HG02798 (cell line): ENCODE results near the gene HOXB2.

ENCODE experiments used
- ATAC-seq: cut with Tn5 transposase; IDR thresholded peaks from one replicate; pipeline ENCODE4 v1.9.1; 2021; ENCODE audit warnings: mild to moderate bottlenecking; ENCODE audit not compliant: unreplicated experiment, poor library complexity

The HOXB2 gene

GRCh38 chr17:48579760-48580554 lies 35.0 kb upstream of the HOXB2 start:
- ATAC-seq = no peak

GRCh38 chr17:48579471-48579759 lies 34.5 kb upstream of the HOXB2 start:
- ATAC-seq = no peak

GRCh38 chr17:48578616-48579470 lies 33.9 kb upstream of the HOXB2 start:
- peak; percentile 39 for ATAC-seq

GRCh38 chr17:48577946-48578615 lies 33.2 kb upstream of the HOXB2 start, which contains the start of gene HOXB4:
TSS of gene HOXB4 (minus strand) at chr17:48578350. CDS start at chr17:48578319, 31 bp downstream.
- peak; percentile 68 for ATAC-seq

- peak; percentile 4 for ATAC-seq
These were observed 32.5 kb upstream of the HOXB2 start for GRCh38 chr17:48577330-48577945.

GRCh38 chr17:48576479-48577309 lies 31.8 kb upstream of the HOXB2 start:
- no peak for ATAC-seq

- ATAC-seq = no peak
These were observed 31.0 kb upstream of the HOXB2 start for GRCh38 chr17:48575673-48576478.

- no peak for ATAC-seq
These were observed 30.2 kb upstream of the HOXB2 start for GRCh38 chr17:48575066-48575582.

- no peak for ATAC-seq
These were observed 29.7 kb upstream of the HOXB2 start for GRCh38 chr17:48574505-48575065.

GRCh38 chr17:48571826-48572417 lies 27.0 kb upstream of the HOXB2 start:
- no peak for ATAC-seq

GRCh38 chr17:48571024-48571818 lies 26.3 kb upstream of the HOXB2 start:
- ATAC-seq = no peak

- no peak for ATAC-seq
These were observed 25.6 kb upstream of the HOXB2 start for GRCh38 chr17:48570325-48571023.

GRCh38 chr17:48569674-48570324 lies 24.9 kb upstream of the HOXB2 start:
- ATAC-seq = no peak

GRCh38 chr17:48569240-48569582 lies 24.3 kb upstream of the HOXB2 start:
- no peak for ATAC-seq

GRCh38 chr17:48568499-48569239 lies 23.8 kb upstream of the HOXB2 start:
- ATAC-seq = no peak
